Keratinocyte (primary cell): ENCODE results near the gene SFTPB.

Source experiments
- CTCF ChIP-seq, 3 experiments: IDR thresholded peaks in 1 of 3; conservative IDR thresholded peaks in 1 of 3; optimal IDR thresholded peaks in 1 of 3; 2 replicates in 2 of 3; 3 replicates in 1 of 3; pipeline versions ENCODE3 to v1.5.1; 2011; ENCODE audit warnings: low read length in 3 of 3, mild to moderate bottlenecking in 3 of 3, moderate library complexity in 2 of 3, control low read depth in 1 of 3, inconsistent platforms in 1 of 3; ENCODE audit not compliant: insufficient read depth in 2 of 3; ENCODE audit errors: extremely low read depth in 1 of 3
- EZH2 ChIP-seq: IDR thresholded peaks from one replicate; pipeline ENCODE4 v1.6.1; 2012; ENCODE audit warnings: inconsistent platforms, mild to moderate bottlenecking, low read length, moderate library complexity

- TF ChIP-seq CTCF (optimal IDR thresholded peaks at IDR 0.05 in 1 of 3, IDR thresholded peaks at IDR 0.05 in 1 of 3, conservative IDR thresholded peaks at IDR 0.05 in 1 of 3; ENCODE audit: extremely low read depth in 1 of 3, insufficient read depth in 2 of 3, low read length in 3 of 3) = no peak
- TF ChIP-seq EZH2 = no peak
Observed at GRCh38 chr2:85649201-85650190, 18.5 kb downstream of the SFTPB start.
